Neural cell (in vitro differentiated cells): Measurements from ENCODE around the gene KCTD18. TPM values are rescaled to one million over a fixed set of nuclear protein-coding genes. Genes with fewer than 3 reads are reported as not detected.

Source experiments
- H2AFZ ChIP-seq: fragments of 200-600, 300-800 bp; sonication (generic), shearing (Covaris generic); 2 replicates; pipeline ENCODE4 v1.6.0; 2014; ENCODE audit warnings: low read depth, mild to moderate bottlenecking, antibody characterized with exemption, low read length, moderate library complexity
- H3F3A ChIP-seq: fragments of 200-600 bp; shearing (Covaris generic); 2 replicates; pipeline ENCODE4 v1.6.1; 2016; ENCODE audit warnings: mild to moderate bottlenecking, moderate library complexity, mixed read lengths, antibody characterized with exemption, low read length; ENCODE audit not compliant: insufficient read depth, poor library complexity, severe bottlenecking
- H3K27ac ChIP-seq: fragments of 200-600, 300-800 bp; sonication (generic), shearing (Covaris generic); 2 replicates; pipeline ENCODE4 v1.5.1; 2014; ENCODE audit warnings: mild to moderate bottlenecking, low read length, moderate library complexity
- H3K27me3 ChIP-seq: fragments of 300-800, 200-600 bp; sonication (generic), shearing (Covaris generic); 2 replicates; pipeline ENCODE4 v1.6.0; 2014; ENCODE audit warnings: mild to moderate bottlenecking, low read depth, low read length, moderate library complexity; ENCODE audit not compliant: insufficient read depth
- H3K36me3 ChIP-seq: fragments of 300-800, 200-600 bp; sonication (generic), shearing (Covaris generic); 2 replicates; pipeline ENCODE4 v1.5.1; 2014; ENCODE audit warnings: mild to moderate bottlenecking, antibody characterized with exemption, low read length, moderate library complexity; ENCODE audit not compliant: insufficient read depth
- H3K4me2 ChIP-seq: fragments of 300-800, 200-600 bp; sonication (generic), shearing (Covaris generic); 2 replicates; pipeline ENCODE4 v1.6.0; 2014; ENCODE audit warnings: mild to moderate bottlenecking, low read length
- H3K4me3 ChIP-seq: fragments of 300-800, 200-600 bp; sonication (generic), shearing (Covaris generic); 2 replicates; pipeline ENCODE4 v1.5.1; 2014; ENCODE audit warnings: mild to moderate bottlenecking, low read length, moderate library complexity
- H3K79me2 ChIP-seq: fragments of 200-600 bp; shearing (Covaris generic); replicated peaks from 2 replicates; pipeline ENCODE4 v1.6.0; 2014; ENCODE audit warnings: mild to moderate bottlenecking, low read length, moderate library complexity; ENCODE audit not compliant: insufficient read depth
- H3K9ac ChIP-seq: fragments of 300-800, 200-600 bp; sonication (generic), shearing (Covaris generic); 2 replicates; pipeline ENCODE4 v1.6.1; 2016; ENCODE audit warnings: mild to moderate bottlenecking, low read length, mixed read lengths
- H3K9me2 ChIP-seq: fragments of 200-600 bp; shearing (Covaris generic); 2 replicates; pipeline ENCODE4 v1.6.1; 2016; ENCODE audit warnings: mild to moderate bottlenecking, low read length, mixed read lengths; ENCODE audit not compliant: insufficient read depth
- H3K9me3 ChIP-seq: fragments of 200-600, 300-800 bp; sonication (generic), shearing (Covaris generic); 2 replicates; pipeline ENCODE4 v1.6.1; 2016; ENCODE audit warnings: mild to moderate bottlenecking, mixed run types, low read length, moderate library complexity, mixed read lengths
- H4K20me1 ChIP-seq: fragments of 200-600 bp; shearing (Covaris generic); 2 replicates; pipeline ENCODE4 v1.6.1; 2016; ENCODE audit warnings: mild to moderate bottlenecking, mixed run types; ENCODE audit not compliant: insufficient read depth
- EP300 ChIP-seq: fragments of 450-650 bp; conservative IDR thresholded peaks from 2 replicates; pipeline ENCODE4 v1.6.1; 2014; ENCODE audit warnings: antibody characterized with exemption, mild to moderate bottlenecking, moderate library complexity; ENCODE audit not compliant: poor library complexity, severe bottlenecking
- EZH2 ChIP-seq: fragments of 200-600, 300-800 bp; shearing (Covaris generic), sonication (generic); IDR thresholded peaks from 2 replicates; pipeline ENCODE4 v1.6.1; 2014; ENCODE audit warnings: antibody characterized with exemption, low read length, borderline replicate concordance, mild to moderate bottlenecking; ENCODE audit not compliant: insufficient read depth, poor library complexity, severe bottlenecking
- MXI1 ChIP-seq: fragments of 450-650 bp; conservative IDR thresholded peaks from 2 replicates; pipeline ENCODE4 v1.6.1; 2014; ENCODE audit warnings: antibody characterized with exemption, mild to moderate bottlenecking; ENCODE audit not compliant: poor library complexity, severe bottlenecking
- POLR2AphosphoS5 ChIP-seq: IDR thresholded peaks from 2 replicates; pipeline ENCODE4 v1.6.1; 2012
- RAD21 ChIP-seq: fragments of 450-650 bp; conservative IDR thresholded peaks from 2 replicates; pipeline ENCODE4 v1.6.1; 2014; ENCODE audit warnings: antibody characterized with exemption, mild to moderate bottlenecking, moderate library complexity
- SMC3 ChIP-seq: fragments of 450-650 bp; conservative IDR thresholded peaks from 2 replicates; pipeline ENCODE4 v1.6.1; 2014; ENCODE audit warnings: antibody characterized with exemption, mild to moderate bottlenecking, moderate library complexity; ENCODE audit not compliant: poor library complexity
- TAF1 ChIP-seq: IDR thresholded peaks from 2 replicates; pipeline ENCODE4 v1.6.1; 2012; ENCODE audit warnings: low read depth
- polyA plus RNA-seq: library from polyadenylated mRNA; depleted of rRNA; stranded (reverse); fragments of >200 nt; gene quantifications from 2 replicates; pipeline ENCODE4 v1.2.3, GENCODE V29; 2014
- TF ChIP-seq, protein P1 (sequence below): fragments of 450-650 bp; IDR thresholded peaks from 2 replicates; pipeline ENCODE4 v1.5.1; 2014; ENCODE audit warnings: antibody characterized with exemption, mild to moderate bottlenecking, moderate library complexity; ENCODE audit not compliant: poor library complexity, severe bottlenecking
- TF ChIP-seq, protein P2 (sequence below): IDR thresholded peaks from 2 replicates; pipeline ENCODE4 v1.6.1; 2012; ENCODE audit warnings: borderline replicate concordance

KCTD18 gene
- polyA plus RNA-seq, 1 donor from 2014 or later = 17.0 TPM

DNA sequence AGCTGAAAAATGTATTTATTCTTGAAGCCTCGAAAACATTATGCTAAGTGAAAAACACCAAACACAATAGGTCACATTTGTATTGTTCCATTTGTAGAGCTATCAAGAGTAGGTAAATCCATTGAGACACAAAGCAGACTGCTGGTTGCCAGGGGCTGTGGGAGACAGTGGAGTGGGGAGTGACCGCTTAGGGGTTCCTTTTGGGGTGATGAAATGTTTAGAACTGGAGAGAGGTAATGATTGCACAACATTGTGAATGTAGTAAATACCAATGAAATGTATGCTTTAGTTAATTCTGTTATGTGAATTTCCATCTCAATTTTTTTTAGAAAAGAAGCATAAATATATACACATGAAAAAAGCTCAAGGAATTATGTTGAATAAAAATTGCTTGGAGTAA is 15.8 kb downstream of the KCTD18 start:
- Histone ChIP-seq H3K4me2 (no peak overlapping the region), H3K36me3 (peaks cover 9% of the 10 kb centered on the region), H4K20me1 (no peaks in the 10 kb centered on the region), H3K9me3 (no peaks in the 10 kb centered on the region), H3K27ac (no peak overlapping the region), H3K27me3 (no peaks in the 10 kb centered on the region), H3K4me3 (no peak overlapping the region), H3K9me2 (no peaks in the 10 kb centered on the region), H2AFZ (no peak overlapping the region), H3K79me2 (no peaks in the 10 kb centered on the region), H3F3A (no peaks in the 10 kb centered on the region), H3K9ac (no peak overlapping the region)
- TF ChIP-seq MXI1 = no peak

DNA sequence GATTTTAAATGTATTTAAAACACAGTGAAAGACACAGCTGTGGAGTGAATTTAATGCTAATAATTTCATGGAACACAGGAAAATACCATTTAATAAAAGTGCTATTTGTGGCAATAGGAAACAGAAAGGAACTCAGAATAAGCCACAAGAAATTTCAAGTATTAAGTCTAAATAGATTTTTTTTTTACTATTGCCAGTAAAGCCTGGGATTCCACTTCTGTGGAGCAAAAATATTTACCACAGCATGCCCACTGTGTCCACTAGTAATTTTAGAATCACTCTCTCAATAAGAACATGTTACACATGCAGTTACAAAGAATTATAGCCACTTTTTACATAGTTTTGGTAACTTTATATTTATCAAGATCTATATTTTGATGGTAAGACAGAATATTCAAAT is 17.2 kb downstream of the KCTD18 start:
- no peaks in the 10 kb centered on the region for H3K79me2 ChIP-seq
- H3K27ac ChIP-seq = no peak overlapping the region
- TF ChIP-seq SMC3 = no peak
- TF ChIP-seq, protein P1, sequence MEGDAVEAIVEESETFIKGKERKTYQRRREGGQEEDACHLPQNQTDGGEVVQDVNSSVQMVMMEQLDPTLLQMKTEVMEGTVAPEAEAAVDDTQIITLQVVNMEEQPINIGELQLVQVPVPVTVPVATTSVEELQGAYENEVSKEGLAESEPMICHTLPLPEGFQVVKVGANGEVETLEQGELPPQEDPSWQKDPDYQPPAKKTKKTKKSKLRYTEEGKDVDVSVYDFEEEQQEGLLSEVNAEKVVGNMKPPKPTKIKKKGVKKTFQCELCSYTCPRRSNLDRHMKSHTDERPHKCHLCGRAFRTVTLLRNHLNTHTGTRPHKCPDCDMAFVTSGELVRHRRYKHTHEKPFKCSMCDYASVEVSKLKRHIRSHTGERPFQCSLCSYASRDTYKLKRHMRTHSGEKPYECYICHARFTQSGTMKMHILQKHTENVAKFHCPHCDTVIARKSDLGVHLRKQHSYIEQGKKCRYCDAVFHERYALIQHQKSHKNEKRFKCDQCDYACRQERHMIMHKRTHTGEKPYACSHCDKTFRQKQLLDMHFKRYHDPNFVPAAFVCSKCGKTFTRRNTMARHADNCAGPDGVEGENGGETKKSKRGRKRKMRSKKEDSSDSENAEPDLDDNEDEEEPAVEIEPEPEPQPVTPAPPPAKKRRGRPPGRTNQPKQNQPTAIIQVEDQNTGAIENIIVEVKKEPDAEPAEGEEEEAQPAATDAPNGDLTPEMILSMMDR = no peak
- TF ChIP-seq MXI1 = no peak
- no peak for TF ChIP-seq EZH2
- no peak for TF ChIP-seq POLR2AphosphoS5
- TF ChIP-seq, protein P2, sequence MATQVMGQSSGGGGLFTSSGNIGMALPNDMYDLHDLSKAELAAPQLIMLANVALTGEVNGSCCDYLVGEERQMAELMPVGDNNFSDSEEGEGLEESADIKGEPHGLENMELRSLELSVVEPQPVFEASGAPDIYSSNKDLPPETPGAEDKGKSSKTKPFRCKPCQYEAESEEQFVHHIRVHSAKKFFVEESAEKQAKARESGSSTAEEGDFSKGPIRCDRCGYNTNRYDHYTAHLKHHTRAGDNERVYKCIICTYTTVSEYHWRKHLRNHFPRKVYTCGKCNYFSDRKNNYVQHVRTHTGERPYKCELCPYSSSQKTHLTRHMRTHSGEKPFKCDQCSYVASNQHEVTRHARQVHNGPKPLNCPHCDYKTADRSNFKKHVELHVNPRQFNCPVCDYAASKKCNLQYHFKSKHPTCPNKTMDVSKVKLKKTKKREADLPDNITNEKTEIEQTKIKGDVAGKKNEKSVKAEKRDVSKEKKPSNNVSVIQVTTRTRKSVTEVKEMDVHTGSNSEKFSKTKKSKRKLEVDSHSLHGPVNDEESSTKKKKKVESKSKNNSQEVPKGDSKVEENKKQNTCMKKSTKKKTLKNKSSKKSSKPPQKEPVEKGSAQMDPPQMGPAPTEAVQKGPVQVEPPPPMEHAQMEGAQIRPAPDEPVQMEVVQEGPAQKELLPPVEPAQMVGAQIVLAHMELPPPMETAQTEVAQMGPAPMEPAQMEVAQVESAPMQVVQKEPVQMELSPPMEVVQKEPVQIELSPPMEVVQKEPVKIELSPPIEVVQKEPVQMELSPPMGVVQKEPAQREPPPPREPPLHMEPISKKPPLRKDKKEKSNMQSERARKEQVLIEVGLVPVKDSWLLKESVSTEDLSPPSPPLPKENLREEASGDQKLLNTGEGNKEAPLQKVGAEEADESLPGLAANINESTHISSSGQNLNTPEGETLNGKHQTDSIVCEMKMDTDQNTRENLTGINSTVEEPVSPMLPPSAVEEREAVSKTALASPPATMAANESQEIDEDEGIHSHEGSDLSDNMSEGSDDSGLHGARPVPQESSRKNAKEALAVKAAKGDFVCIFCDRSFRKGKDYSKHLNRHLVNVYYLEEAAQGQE = no peak
- no peak for TF ChIP-seq RAD21
- TF ChIP-seq EP300 = no peak
- no peak for TF ChIP-seq TAF1
- no peaks in the 10 kb centered on the region for H3K9me3 ChIP-seq
- H2AFZ ChIP-seq = no peak overlapping the region
- H3K9me2 ChIP-seq = no peaks in the 10 kb centered on the region
- H3K36me3 ChIP-seq = peaks cover 9% of the 10 kb centered on the region
- H3K4me3 ChIP-seq = no peak overlapping the region
- H3K9ac ChIP-seq = no peak overlapping the region
- no peaks in the 10 kb centered on the region for H3F3A ChIP-seq
- H3K27me3 ChIP-seq = no peaks in the 10 kb centered on the region
- no peaks in the 10 kb centered on the region for H4K20me1 ChIP-seq
- no peak overlapping the region for H3K4me2 ChIP-seq

DNA sequence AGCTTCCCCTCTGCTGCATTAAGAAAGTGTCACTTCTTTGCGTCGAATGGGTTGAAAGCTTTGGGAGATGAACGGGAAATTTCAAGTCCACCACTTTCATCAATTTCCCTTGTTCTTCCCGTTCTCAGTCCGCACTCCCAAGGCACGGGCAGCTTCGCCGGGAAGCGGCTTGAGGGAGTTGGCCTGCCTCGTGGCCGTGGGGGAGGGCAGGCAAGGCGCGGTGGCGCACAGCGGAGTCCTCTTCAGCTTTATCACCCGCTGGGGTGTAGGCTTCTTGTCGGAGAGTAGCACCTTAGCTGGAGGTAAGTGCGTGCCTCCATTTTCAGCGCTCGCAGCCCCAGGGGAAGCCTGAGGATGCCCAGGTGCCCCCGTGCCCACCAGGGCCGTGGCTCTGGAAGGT is 19.9 kb downstream of the KCTD18 start:
- H2AFZ ChIP-seq = no peak overlapping the region
- no peak overlapping the region for H3K9ac ChIP-seq
- H3K4me2 ChIP-seq = no peak overlapping the region
- H3K9me2 ChIP-seq = no peaks in the 10 kb centered on the region
- H3F3A ChIP-seq = no peaks in the 10 kb centered on the region
- peaks cover 9% of the 10 kb centered on the region for H3K36me3 ChIP-seq
- H4K20me1 ChIP-seq = no peaks in the 10 kb centered on the region
- no peak overlapping the region for H3K4me3 ChIP-seq
- no peaks in the 10 kb centered on the region for H3K27me3 ChIP-seq
- H3K27ac ChIP-seq = no peak overlapping the region
- no peaks in the 10 kb centered on the region for H3K79me2 ChIP-seq
- no peak for TF ChIP-seq TAF1
- no peak for TF ChIP-seq POLR2AphosphoS5
- no peak for TF ChIP-seq MXI1
- TF ChIP-seq, protein P2 = no peak
- no peak for TF ChIP-seq EP300
- no peak for TF ChIP-seq RAD21
- no peak for TF ChIP-seq SMC3
- no peak for TF ChIP-seq EZH2
- TF ChIP-seq, protein P1 = no peak
- no peaks in the 10 kb centered on the region for H3K9me3 ChIP-seq
